ENCODE measurements around the gene JAG1.

The JAG1 gene

GRCh38 chr20:10651227-10651990 is 22.4 kb downstream of the JAG1 start:
- DNase-seq, result no peak

- no peak for DNase-seq
These were observed 24.0 kb downstream of the JAG1 start for GRCh38 chr20:10649797-10650160.

- no peak for DNase-seq
These were observed 24.6 kb downstream of the JAG1 start for GRCh38 chr20:10649080-10649796.

GRCh38 chr20:10648651-10649050 is 25.1 kb downstream of the JAG1 start:
- no peak for DNase-seq

GRCh38 chr20:10647909-10648308 is 25.9 kb downstream of the JAG1 start:
- no peak for DNase-seq

- DNase-seq, result no peak
These were observed 26.3 kb downstream of the JAG1 start for GRCh38 chr20:10647471-10647870.

- DNase-seq, result no peak
These were observed 26.8 kb downstream of the JAG1 start for GRCh38 chr20:10646886-10647420.

- DNase-seq, result no peak
These were observed 27.8 kb downstream of the JAG1 start for GRCh38 chr20:10646006-10646405.

GRCh38 chr20:10645205-10645570 is 28.6 kb downstream of the JAG1 start:
- no peak for DNase-seq

- DNase-seq, result no peak
These were observed 29.2 kb downstream of the JAG1 start for GRCh38 chr20:10644458-10645204.

- no peak for DNase-seq
These were observed 30.3 kb downstream of the JAG1 start for GRCh38 chr20:10643560-10643873.

- no peak for DNase-seq
These were observed 30.8 kb downstream of the JAG1 start for GRCh38 chr20:10642856-10643559.

- DNase-seq, result no peak
These were observed 31.9 kb downstream of the JAG1 start for GRCh38 chr20:10641893-10642292.

GRCh38 chr20:10641467-10641866 is 32.3 kb downstream of the JAG1 start:
- no peak for DNase-seq

GRCh38 chr20:10640897-10641296 is 32.9 kb downstream of the JAG1 start:
- no peak for DNase-seq

- no peak for DNase-seq
These were observed 33.9 kb downstream of the JAG1 start for GRCh38 chr20:10639737-10640556.

GRCh38 chr20:10639077-10639736 is 34.6 kb downstream of the JAG1 start:
- no peak for DNase-seq

GRCh38 chr20:10637563-10637962 is 36.2 kb downstream of the JAG1 start:
- DNase-seq, result no peak

- DNase-seq, result no peak
These were observed 36.7 kb downstream of the JAG1 start for GRCh38 chr20:10637031-10637559.

- DNase-seq, result no peak
These were observed 37.4 kb downstream of the JAG1 start for GRCh38 chr20:10636326-10636818.

All from CD4-positive, alpha-beta T cell treated with Interleukin-4 for 4 hours (primary cell).